K562 (cell line): Measurements from ENCODE around the gene MAGEB10. TPM values are rescaled to one million over a fixed set of nuclear protein-coding genes. Genes with fewer than 3 reads are reported as not detected.

Experiments
- ATAC-seq: fragments of 200-7000 bp; cut with Tn5 transposase; 3 replicates; pipeline ENCODE4 v1.9.1; 2020; ENCODE audit warnings: moderate library complexity
- BruUV-seq: library from RNA; stranded (reverse); fragments of 400-500 nt; replicated peaks from 2 replicates; lab custom pipeline; 2021; lab: Mats Ljungman, UMichigan
- CTCF ChIA-PET: fragments of 300-600 bp; formaldehyde crosslinking; extraction: SDS; loops from one replicate; lab custom pipeline; 2021; ENCODE audit warnings: low intra/inter-chr PET ratio; lab: Yijun Ruan, JAX
- POLR2A ChIA-PET: fragments of 300-600, 350-650 bp; sonication (Branson Sonifier 250); formaldehyde crosslinking; extraction: SDS; loops from one replicate; lab custom pipeline; 2021; ENCODE audit warnings: antibody characterized with exemption, inconsistent platforms; lab: Yijun Ruan, JAX
- DNase-seq, 4 experiments: peaks; one replicate each; pipeline versions ENCODE4 v3.0.0 to v3.0.0-alpha.2; 2011 to 2018; ENCODE audit warnings: low spot score in 3 of 4, mixed read lengths in 3 of 4; ENCODE audit errors: extremely low read depth in 1 of 4
- FAIRE-seq: peaks from 2 replicates; lab custom pipeline; 2011; peaks lifted over from hg19 to GRCh38; lab: Jason Lieb, UNC
- H2AFZ ChIP-seq: 2 replicates; pipeline ENCODE4 v1.6.0; 2011; ENCODE audit warnings: low read depth, low read length, control low read depth, inconsistent platforms
- H3K27ac ChIP-seq: fragments of 200-600 bp; 3 replicates; pipeline ENCODE4 v1.8.0; 2011; ENCODE audit warnings: low read depth, mild to moderate bottlenecking, control low read depth, inconsistent platforms, low read length, moderate library complexity, mixed read lengths; ENCODE audit errors: extremely low read depth
- H3K27me3 ChIP-seq, 2 experiments: fragments of 300-600 bp in 1 of 2; 2 replicates in 1 of 2; 3 replicates in 1 of 2; pipeline versions ENCODE4 v1.6.0 to v1.8.0; 2011; ENCODE audit warnings: inconsistent platforms in 2 of 2, low read length in 2 of 2, mild to moderate bottlenecking in 1 of 2, mixed read lengths in 1 of 2, moderate library complexity in 1 of 2; ENCODE audit not compliant: control insufficient read depth in 2 of 2, insufficient read depth in 2 of 2
- H3K36me3 ChIP-seq: fragments of 300-600 bp; 3 replicates; pipeline ENCODE4 v1.8.0; 2011; ENCODE audit warnings: mild to moderate bottlenecking, low read length, inconsistent platforms; ENCODE audit not compliant: control insufficient read depth, insufficient read depth
- H3K4me1 ChIP-seq, 2 experiments: fragments of 200-600 bp in 1 of 2; replicated peaks in 1 of 2; 2 replicates in 1 of 2; 3 replicates in 1 of 2; pipeline versions ENCODE4 v1.5.1 to v1.8.0; 2011; ENCODE audit warnings: inconsistent platforms in 2 of 2, low read length in 2 of 2, mild to moderate bottlenecking in 1 of 2, mixed read lengths in 1 of 2, moderate library complexity in 1 of 2; ENCODE audit not compliant: control insufficient read depth in 2 of 2, insufficient read depth in 2 of 2
- H3K4me2 ChIP-seq: 2 replicates; pipeline ENCODE4 v1.6.1; 2011; ENCODE audit warnings: low read length, control low read depth, inconsistent platforms, mixed read lengths; ENCODE audit not compliant: insufficient read depth
- H3K4me3 ChIP-seq: fragments of 200-600 bp; sonication (generic), shearing (Covaris generic); 2 replicates; pipeline ENCODE4 v1.5.1; 2016; ENCODE audit warnings: control low read depth, inconsistent platforms
- H3K79me2 ChIP-seq: fragments of 200-600 bp; 3 replicates; pipeline ENCODE4 v1.8.0; 2011; ENCODE audit warnings: low read length, inconsistent platforms; ENCODE audit not compliant: control insufficient read depth, insufficient read depth
- H3K9ac ChIP-seq, 2 experiments: 2 replicates each; pipeline versions ENCODE4 v1.6.0 to v1.6.1; 2011; ENCODE audit warnings: low read depth in 2 of 2, low read length in 2 of 2, control low read depth in 1 of 2, inconsistent platforms in 1 of 2, mild to moderate bottlenecking in 1 of 2, mixed read lengths in 1 of 2; ENCODE audit not compliant: insufficient read depth in 1 of 2
- H3K9me1 ChIP-seq: one replicate; pipeline ENCODE4 v1.6.0; 2011; ENCODE audit warnings: inconsistent platforms, mild to moderate bottlenecking, low read length, moderate library complexity; ENCODE audit not compliant: control insufficient read depth, insufficient read depth
- H3K9me3 ChIP-seq: replicated peaks from 2 replicates; pipeline ENCODE4 v1.5.1; 2011; ENCODE audit warnings: low read depth, low read length, inconsistent platforms; ENCODE audit not compliant: control insufficient read depth, insufficient read depth
- H4K20me1 ChIP-seq: replicated peaks from 2 replicates; pipeline ENCODE4 v1.6.1; 2011; ENCODE audit warnings: low read length, inconsistent platforms, mixed read lengths; ENCODE audit not compliant: control insufficient read depth, insufficient read depth
- CXXC5 ChIP-seq: fragments of 250-450 bp; sonication (Bioruptor Pico); IDR thresholded peaks from 2 replicates; pipeline ENCODE4 v1.8.0; 2022; ENCODE audit warnings: inconsistent platforms, mild to moderate bottlenecking, moderate library complexity
- DDX20 ChIP-seq: fragments of 450-650 bp; IDR thresholded peaks from 2 replicates; pipeline ENCODE4 v1.6.1; 2016; ENCODE audit warnings: missing genetic modification characterization, low read depth, mild to moderate bottlenecking, missing compliant biosample characterization, moderate library complexity
- MAFG ChIP-seq: fragments of 450-650 bp; conservative IDR thresholded peaks from 2 replicates; pipeline ENCODE4 v1.6.1; 2016; ENCODE audit warnings: missing genetic modification characterization, missing compliant biosample characterization
- PCBP2 ChIP-seq: fragments of 200-400 bp; formaldehyde crosslinking; IDR thresholded peaks from 2 replicates; pipeline ENCODE4 v1.6.1; 2018; ENCODE audit warnings: low read length, low read depth, mild to moderate bottlenecking, moderate library complexity; ENCODE audit not compliant: poor library complexity, severe bottlenecking
- RBM39 ChIP-seq: fragments of 200-400 bp; formaldehyde crosslinking; optimal IDR thresholded peaks from 2 replicates; pipeline ENCODE3; 2018; ENCODE audit warnings: low read depth, low read length
- YBX1 ChIP-seq: fragments of 450-650 bp; IDR thresholded peaks from 2 replicates; pipeline ENCODE4 v1.7.1; 2016; ENCODE audit warnings: mild to moderate bottlenecking
- ZNF124 ChIP-seq: sonication (generic); formaldehyde crosslinking; IDR thresholded peaks from 2 replicates; pipeline ENCODE4 v1.8.1; 2022; ENCODE audit warnings: missing genetic modification reagents
- ZNF324 ChIP-seq: fragments of 250-450 bp; sonication (Bioruptor Pico); IDR thresholded peaks from 2 replicates; pipeline ENCODE4 v1.4.0; 2020; ENCODE audit warnings: mild to moderate bottlenecking
- ZNF436 ChIP-seq: fragments of 250-450, 450-650 bp; sonication (Bioruptor Pico); formaldehyde crosslinking; IDR thresholded peaks from 2 replicates; pipeline ENCODE4 v1.7.0; 2020; ENCODE audit warnings: mild to moderate bottlenecking
- ZNF561 ChIP-seq: fragments of 450-650 bp; formaldehyde crosslinking; conservative IDR thresholded peaks from 2 replicates; pipeline ENCODE4 v1.4.0; 2020; ENCODE audit warnings: mild to moderate bottlenecking, moderate library complexity
- WGBS: fragments of 100-300 bp; shearing (Covaris generic); methylation state at CpG from one replicate; pipeline ENCODE4 v1.1.6; 2016; ENCODE audit warnings: low coverage, mixed read lengths; ENCODE audit not compliant: insufficient coverage; ENCODE audit errors: missing lambda C conversion rate; 5-methylcytosine and 5-hydroxymethylcytosine counted together
- in situ Hi-C: fragments of 300-500 bp; cut with MboI; formaldehyde crosslinking; loops from 4 replicates; pipeline ENCODE4 v1.15.0; 2018; ENCODE audit warnings: inconsistent platforms, mixed read lengths
- intact Hi-C: fragments of 100-400 bp; cut with micrococcal nuclease; formaldehyde crosslinking; loops from 2 replicates; pipeline ENCODE4 v1.14.2; 2022
- polyA plus RNA-seq, 8 experiments: library from polyadenylated mRNA; depleted of rRNA in 4 of 8; stranded (reverse) in 5 of 8; unstranded in 3 of 8; fragments of >200 nt; fragmentation: Nextera tagmentation in 2 of 8; fragmentation: Illumina TruSeq in 1 of 8; extraction: Ambion mirVana in 2 of 8; extraction: Trizol in 1 of 8; gene quantifications; 2 replicates each; pipeline versions ENCODE4 v1.2.1 to v1.2.3, GENCODE V29; 2011 to 2014; ENCODE audit warnings: inconsistent platforms in 1 of 8, missing spikeins in 1 of 8
- total RNA-seq, 7 experiments: library from RNA; depleted of rRNA in 6 of 7; stranded (reverse); fragments of >200 nt in 6 of 7; fragmentation: Illumina TruSeq in 2 of 7; extraction: Trizol in 2 of 7; gene quantifications; 2 replicates each; pipeline versions ENCODE4 v1.2.1 to v1.2.3, GENCODE V29; 2011 to 2021; ENCODE audit warnings: low replicate concordance in 1 of 7
- TF ChIP-seq, protein P1 (sequence below): fragments of 450-650 bp; IDR thresholded peaks from 2 replicates; pipeline ENCODE4 v1.6.1; 2014; ENCODE audit warnings: low read depth, mild to moderate bottlenecking, moderate library complexity, borderline replicate concordance
- TF ChIP-seq, protein P2 (sequence below), 2 experiments: IDR thresholded peaks; 2 replicates each; pipeline ENCODE4 v1.6.1; 2011; ENCODE audit warnings: borderline replicate concordance in 1 of 2, control low read depth in 1 of 2, low read depth in 1 of 2, low read length in 1 of 2, mild to moderate bottlenecking in 1 of 2, mixed read lengths in 1 of 2, moderate library complexity in 1 of 2; ENCODE audit not compliant: insufficient read depth in 1 of 2, insufficient read length in 1 of 2, poor library complexity in 1 of 2, severe bottlenecking in 1 of 2; ENCODE audit errors: extremely low read depth in 1 of 2
- TF ChIP-seq, protein P3 (sequence below): IDR thresholded peaks from 3 replicates; pipeline ENCODE4 v1.6.1; 2011; ENCODE audit warnings: borderline replicate concordance, mild to moderate bottlenecking; ENCODE audit not compliant: insufficient read length, insufficient read depth

MAGEB10 gene
- total and polyA plus RNA-seq, 9 of the 15 experiments (the other 6 are each of a cell fraction or from before 2014, with no cell fraction given), result 0.07 to 0.76 (median 0.42) TPM

GRCh38 chrX:27838185-27838584 is 30.4 kb downstream of the MAGEB10 start:
- H3K4me3 ChIP-seq, result no peak overlapping the region
- TF ChIP-seq ZNF324 (CRISPR knock-in tag), result no peak
- no peak for TF ChIP-seq PCBP2
- TF ChIP-seq MAFG (tag), result no peak
- no peak for TF ChIP-seq DDX20 (tag)
- TF ChIP-seq ZNF124, result no peak
- TF ChIP-seq, all 486 proteins: peak for 0
- H3K4me1 ChIP-seq, result no peaks in the 10 kb centered on the region
- no peaks in the 10 kb centered on the region for H3K9me1 ChIP-seq
- no peak overlapping the region for H2AFZ ChIP-seq
- DNase-seq (no peak), FAIRE-seq (no peak), ATAC-seq (no peak)
- H3K79me2 ChIP-seq, result no peaks in the 10 kb centered on the region
- no TSS peak for BruUV-seq
- CTCF ChIA-PET, result no interaction called here
- no peaks in the 10 kb centered on the region for H3K9me3 ChIP-seq
- H3K9ac ChIP-seq, result no peak overlapping the region
- intact Hi-C loops (no loop called here), in situ Hi-C loops (no loop called here)
- H3K4me2 ChIP-seq, result no peak overlapping the region
- H4K20me1 ChIP-seq, result no peaks in the 10 kb centered on the region
- H3K27ac ChIP-seq, result no peak overlapping the region
- no peaks in the 10 kb centered on the region for H3K36me3 ChIP-seq
- H3K27me3 ChIP-seq, result no peaks in the 10 kb centered on the region
- POLR2A ChIA-PET, result no interaction called here
- WGBS, result 0% methylated on average over 3 of the region's 3 CpGs

DNA sequence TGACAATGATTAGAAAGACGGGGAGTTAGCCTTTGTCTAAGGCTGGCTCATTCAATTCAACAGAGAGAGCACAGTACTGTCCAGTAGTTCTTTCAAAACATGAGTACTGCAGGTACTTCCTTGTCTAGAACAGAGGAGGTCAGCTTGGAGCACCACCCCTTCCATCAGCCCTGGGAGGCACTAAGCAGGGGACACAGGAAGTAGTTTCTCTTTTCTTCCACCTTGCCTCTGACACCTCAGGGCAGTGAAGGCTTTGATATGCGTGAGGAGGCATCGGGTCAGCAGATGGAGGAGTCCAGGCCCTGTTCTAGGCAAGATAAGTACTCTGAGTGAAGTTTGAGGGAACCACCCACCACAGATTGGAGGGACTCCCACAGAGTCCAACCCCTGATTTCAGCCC is 33.1 kb downstream of the MAGEB10 start:
- H3K9me3 ChIP-seq, result no peaks in the 10 kb centered on the region
- FAIRE-seq (no peak), ATAC-seq (no peak), DNase-seq (no peak)
- WGBS, result 0% methylated on average over 3 of the region's 3 CpGs
- in situ Hi-C loops, result no loop called here
- BruUV-seq, result no TSS peak
- no peaks in the 10 kb centered on the region for H3K9me1 ChIP-seq
- ChIA-PET POLR2A (no interaction called here), CTCF (no interaction called here)
- H3K27me3 ChIP-seq, result no peaks in the 10 kb centered on the region
- H3K4me2 ChIP-seq, result no peak overlapping the region
- no peak overlapping the region for H3K4me3 ChIP-seq
- H2AFZ ChIP-seq, result no peak overlapping the region
- intact Hi-C loops, result no loop called here
- no peaks in the 10 kb centered on the region for H3K4me1 ChIP-seq
- H3K36me3 ChIP-seq, result no peaks in the 10 kb centered on the region
- no peaks in the 10 kb centered on the region for H4K20me1 ChIP-seq
- no peak overlapping the region for H3K27ac ChIP-seq
- no peaks in the 10 kb centered on the region for H3K79me2 ChIP-seq
- no peak overlapping the region for H3K9ac ChIP-seq
- TF ChIP-seq, protein P1, sequence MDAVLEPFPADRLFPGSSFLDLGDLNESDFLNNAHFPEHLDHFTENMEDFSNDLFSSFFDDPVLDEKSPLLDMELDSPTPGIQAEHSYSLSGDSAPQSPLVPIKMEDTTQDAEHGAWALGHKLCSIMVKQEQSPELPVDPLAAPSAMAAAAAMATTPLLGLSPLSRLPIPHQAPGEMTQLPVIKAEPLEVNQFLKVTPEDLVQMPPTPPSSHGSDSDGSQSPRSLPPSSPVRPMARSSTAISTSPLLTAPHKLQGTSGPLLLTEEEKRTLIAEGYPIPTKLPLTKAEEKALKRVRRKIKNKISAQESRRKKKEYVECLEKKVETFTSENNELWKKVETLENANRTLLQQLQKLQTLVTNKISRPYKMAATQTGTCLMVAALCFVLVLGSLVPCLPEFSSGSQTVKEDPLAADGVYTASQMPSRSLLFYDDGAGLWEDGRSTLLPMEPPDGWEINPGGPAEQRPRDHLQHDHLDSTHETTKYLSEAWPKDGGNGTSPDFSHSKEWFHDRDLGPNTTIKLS, result no peak
- TF ChIP-seq, protein P2, sequence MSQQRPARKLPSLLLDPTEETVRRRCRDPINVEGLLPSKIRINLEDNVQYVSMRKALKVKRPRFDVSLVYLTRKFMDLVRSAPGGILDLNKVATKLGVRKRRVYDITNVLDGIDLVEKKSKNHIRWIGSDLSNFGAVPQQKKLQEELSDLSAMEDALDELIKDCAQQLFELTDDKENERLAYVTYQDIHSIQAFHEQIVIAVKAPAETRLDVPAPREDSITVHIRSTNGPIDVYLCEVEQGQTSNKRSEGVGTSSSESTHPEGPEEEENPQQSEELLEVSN (IDR thresholded peaks at IDR 0.05; ENCODE audit: borderline replicate concordance in 1 of 2, extremely low read depth in 1 of 2, insufficient read depth in 1 of 2, insufficient read length in 1 of 2, low read depth in 1 of 2, low read length in 1 of 2, poor library complexity in 1 of 2, severe bottlenecking in 1 of 2), result no peak
- no peak for TF ChIP-seq ZNF561 (CRISPR knock-in tag)
- TF ChIP-seq RBM39, result no peak
- TF ChIP-seq CXXC5 (CRISPR knock-in tag), result no peak
- no peak for TF ChIP-seq YBX1
- TF ChIP-seq, protein P3, sequence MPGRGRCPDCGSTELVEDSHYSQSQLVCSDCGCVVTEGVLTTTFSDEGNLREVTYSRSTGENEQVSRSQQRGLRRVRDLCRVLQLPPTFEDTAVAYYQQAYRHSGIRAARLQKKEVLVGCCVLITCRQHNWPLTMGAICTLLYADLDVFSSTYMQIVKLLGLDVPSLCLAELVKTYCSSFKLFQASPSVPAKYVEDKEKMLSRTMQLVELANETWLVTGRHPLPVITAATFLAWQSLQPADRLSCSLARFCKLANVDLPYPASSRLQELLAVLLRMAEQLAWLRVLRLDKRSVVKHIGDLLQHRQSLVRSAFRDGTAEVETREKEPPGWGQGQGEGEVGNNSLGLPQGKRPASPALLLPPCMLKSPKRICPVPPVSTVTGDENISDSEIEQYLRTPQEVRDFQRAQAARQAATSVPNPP, result no peak
- TF ChIP-seq ZNF436 (CRISPR knock-in tag), result no peak
